ENCODE data around the gene RUVBL2.
"Not testable (repeated sequence)": the region's sequence is repeated elsewhere in the genome, so short reads cannot be mapped to it uniquely, and the experiment has no call there.

RUVBL2 gene

GRCh38 chr19:49018388-49019241 lies 24.9 kb downstream of the RUVBL2 start:
- not testable (repeated sequence) for DNase-seq (ENCODE audit: low read depth)

GRCh38 chr19:49019242-49019932 lies 25.7 kb downstream of the RUVBL2 start:
- DNase-seq (ENCODE audit: low read depth) = peak; percentile 47

- DNase-seq (ENCODE audit: low read depth) = no peak
Measured at GRCh38 chr19:49020342-49020741, 26.7 kb downstream of the RUVBL2 start.

- DNase-seq (ENCODE audit: low read depth) = no peak
Measured at GRCh38 chr19:49020931-49021895, 27.5 kb downstream of the RUVBL2 start.

- DNase-seq (ENCODE audit: low read depth) = no peak
Measured at GRCh38 chr19:49022116-49022515, 28.4 kb downstream of the RUVBL2 start.

- not testable (repeated sequence) for DNase-seq (ENCODE audit: low read depth)
Measured at GRCh38 chr19:49024233-49024632, 30.5 kb downstream of the RUVBL2 start, which contains the start of gene CGB3. CGB3 (minus strand) TSS chr19:49024333; CDS start chr19:49023971, 362 bp downstream.

- not testable (repeated sequence) for DNase-seq (ENCODE audit: low read depth)
Measured at GRCh38 chr19:49025088-49025487, 31.4 kb downstream of the RUVBL2 start.

- not testable (repeated sequence) for DNase-seq (ENCODE audit: low read depth)
Measured at GRCh38 chr19:49025599-49025998, 31.9 kb downstream of the RUVBL2 start.

- not testable (repeated sequence) for DNase-seq (ENCODE audit: low read depth)
Measured at GRCh38 chr19:49028686-49029085, 35.0 kb downstream of the RUVBL2 start.

GRCh38 chr19:49029749-49030148 lies 36.1 kb downstream of the RUVBL2 start:
- DNase-seq (ENCODE audit: low read depth) = not testable (repeated sequence)

GRCh38 chr19:49030323-49030722 lies 36.6 kb downstream of the RUVBL2 start:
- DNase-seq (ENCODE audit: low read depth) = not testable (repeated sequence)

GRCh38 chr19:49031642-49032301 lies 38.1 kb downstream of the RUVBL2 start, which contains the start of gene CGB2:
CGB2 (plus strand) TSS chr19:49031890; CDS start chr19:49032096, 206 bp downstream.
- DNase-seq (ENCODE audit: low read depth) = peak; percentile 57

- peak; percentile 38 for DNase-seq (ENCODE audit: low read depth)
Measured at GRCh38 chr19:49036815-49037214, 43.1 kb downstream of the RUVBL2 start, which contains the start of gene CGB1. CGB1 (minus strand) TSS chr19:49036895; CDS start chr19:49036711, 184 bp downstream.

- DNase-seq (ENCODE audit: low read depth) = not testable (repeated sequence)
Measured at GRCh38 chr19:49038111-49038510, 44.4 kb downstream of the RUVBL2 start.

- not testable (repeated sequence) for DNase-seq (ENCODE audit: low read depth)
Measured at GRCh38 chr19:49038557-49039276, 45.0 kb downstream of the RUVBL2 start.

GRCh38 chr19:49039736-49040135 lies 46.0 kb downstream of the RUVBL2 start:
- not testable (repeated sequence) for DNase-seq (ENCODE audit: low read depth)

GRCh38 chr19:49042177-49042576 lies 48.5 kb downstream of the RUVBL2 start:
- DNase-seq (ENCODE audit: low read depth) = no peak

GRCh38 chr19:49042666-49043065 lies 49.0 kb downstream of the RUVBL2 start:
- not testable (repeated sequence) for DNase-seq (ENCODE audit: low read depth)

GRCh38 chr19:49043548-49043947 lies 49.9 kb downstream of the RUVBL2 start, which contains the start of gene CGB5:
CGB5 (plus strand) TSS chr19:49043848; CDS start chr19:49044210, 362 bp downstream.
- not testable (repeated sequence) for DNase-seq (ENCODE audit: low read depth)

GRCh38 chr19:49049011-49049410 lies 55.3 kb downstream of the RUVBL2 start, which contains the start of gene CGB8:
CGB8 (minus strand) TSS chr19:49049111; CDS start chr19:49048739, 372 bp downstream.
- DNase-seq (ENCODE audit: low read depth) = not testable (repeated sequence)
